Cortex of kidney (tissue), 1 donor: Measurements from ENCODE around the gene APLN.

ENCODE experiments used
- DNase-seq: peaks from one replicate; lab custom pipeline; 2025; lab: John Stamatoyannopoulos, UW

APLN gene

GRCh38 chrX:129640737-129641136 lies 14.0 kb downstream of the APLN start:
- DNase-seq = no peak

GRCh38 chrX:129638917-129639316 lies 15.8 kb downstream of the APLN start:
- DNase-seq = no peak

GRCh38 chrX:129637217-129638109 lies 17.3 kb downstream of the APLN start:
- DNase-seq = no peak

GRCh38 chrX:129636175-129636681 lies 18.5 kb downstream of the APLN start:
- no peak for DNase-seq

DNA sequence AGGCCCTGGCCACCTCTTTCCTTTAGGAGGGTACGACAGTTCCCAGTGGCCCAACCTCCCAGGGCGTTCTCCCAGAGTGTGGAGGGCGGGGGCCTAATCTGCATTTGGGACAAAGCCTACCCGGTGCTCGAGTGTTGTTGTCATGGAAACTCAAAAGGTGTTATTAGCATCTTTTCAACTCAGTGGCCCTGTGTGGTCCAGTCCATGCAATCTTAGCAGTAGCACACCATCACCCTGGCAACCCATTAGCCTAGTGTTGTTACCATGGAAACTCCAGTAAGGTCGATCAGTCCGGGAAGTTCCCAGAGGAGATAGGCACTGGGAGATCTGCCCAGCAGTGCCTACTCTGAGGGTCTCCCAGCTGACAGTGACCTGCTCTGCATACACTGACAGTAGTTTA lies 20.2 kb downstream of the APLN start:
- no peak for DNase-seq

DNA sequence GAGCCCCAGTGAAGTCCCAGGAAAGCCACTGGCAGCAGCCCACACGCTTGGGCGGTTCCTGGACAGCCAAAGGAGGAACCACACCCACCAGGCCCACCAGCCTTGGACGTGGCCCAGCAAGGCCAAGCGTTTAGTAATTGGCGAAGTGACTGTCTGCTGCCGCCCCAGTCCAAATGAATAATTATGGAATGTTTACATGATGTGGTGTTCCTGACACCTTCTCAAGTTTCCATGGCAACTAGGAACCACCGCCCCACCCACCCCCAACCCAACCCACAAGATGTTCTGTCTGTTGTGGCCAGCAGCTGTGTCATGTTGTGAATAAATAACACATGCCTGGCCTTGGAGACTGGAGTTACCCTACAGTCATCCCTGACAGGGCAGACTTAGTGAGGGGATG lies 22.3 kb downstream of the APLN start:
- DNase-seq = no peak

DNA sequence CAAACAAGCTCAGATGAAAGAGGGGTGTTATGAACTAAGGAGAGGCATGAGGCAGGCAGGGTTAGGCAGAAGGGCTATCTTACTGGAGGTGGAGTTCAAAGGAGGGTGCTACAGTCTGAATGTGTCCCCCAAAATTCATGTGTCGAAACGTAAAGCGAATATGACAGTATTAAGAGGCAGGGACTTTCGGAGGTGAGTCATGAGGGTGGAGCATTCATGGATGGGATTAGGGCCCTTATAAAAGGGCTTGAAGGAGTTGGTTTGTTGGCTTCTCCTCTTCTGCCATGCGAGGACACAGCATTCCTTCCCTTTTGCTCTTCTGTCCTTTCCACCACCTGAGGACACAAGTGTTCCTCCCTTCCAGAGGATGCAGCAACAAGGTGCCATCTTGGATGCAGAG lies 22.9 kb downstream of the APLN start:
- DNase-seq = no peak

DNA sequence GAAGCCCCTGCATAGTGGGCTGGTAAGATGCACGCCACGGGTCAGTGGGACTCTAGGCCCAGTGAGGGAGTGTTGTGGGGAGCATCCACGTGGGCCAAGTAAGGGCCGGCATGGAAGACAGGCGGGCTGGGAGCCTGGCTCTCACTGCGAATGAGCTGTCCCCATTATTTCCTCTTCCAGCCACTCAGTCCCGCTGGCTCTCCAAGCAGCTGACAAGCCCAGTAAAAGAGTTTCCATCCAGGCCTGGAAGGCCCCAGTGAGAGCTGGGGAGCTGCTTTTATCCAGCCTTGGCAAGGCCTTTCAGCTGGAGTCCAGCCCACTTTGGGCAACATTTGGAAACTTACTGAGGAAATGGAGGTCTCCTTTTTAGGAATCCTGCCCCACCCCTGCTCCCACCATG lies 24.9 kb downstream of the APLN start:
- no peak for DNase-seq

- DNase-seq = no peak
Observed at GRCh38 chrX:129626026-129626425, 28.7 kb downstream of the APLN start.

- no peak for DNase-seq
Observed at GRCh38 chrX:129622757-129623301, 31.9 kb downstream of the APLN start.

- no peak for DNase-seq
Observed at GRCh38 chrX:129618997-129619396, 35.8 kb downstream of the APLN start.

GRCh38 chrX:129617420-129617819 lies 37.3 kb downstream of the APLN start:
- DNase-seq = no peak

- DNase-seq = no peak
Observed at GRCh38 chrX:129614481-129615255, 40.1 kb downstream of the APLN start.

- no peak for DNase-seq
Observed at GRCh38 chrX:129613596-129613995, 41.2 kb downstream of the APLN start.

GRCh38 chrX:129612396-129612795 lies 42.4 kb downstream of the APLN start:
- no peak for DNase-seq

DNA sequence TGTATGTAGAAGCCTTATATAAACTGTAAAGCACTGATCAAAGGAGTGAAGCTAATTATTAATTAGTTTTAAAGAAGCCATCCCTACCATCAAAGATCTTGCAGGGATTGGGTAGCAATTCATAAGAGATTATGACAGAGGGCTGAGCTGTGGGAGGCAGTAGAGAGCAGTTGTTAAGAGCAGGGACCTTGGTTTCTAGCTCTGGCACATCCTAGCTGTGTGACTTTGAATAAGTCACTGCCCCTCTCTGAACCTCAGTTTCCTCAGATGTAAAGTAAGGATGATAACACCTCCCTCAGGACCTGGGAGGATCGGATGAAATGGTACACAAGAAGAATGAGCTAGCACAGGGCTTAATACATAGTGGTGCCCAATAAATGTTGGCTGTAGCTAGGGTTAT lies 45.4 kb downstream of the APLN start:
- no peak for DNase-seq

- no peak for DNase-seq
Observed at GRCh38 chrX:129608496-129608895, 46.3 kb downstream of the APLN start.

- no peak for DNase-seq
Observed at GRCh38 chrX:129606918-129607317, 47.8 kb downstream of the APLN start.

DNA sequence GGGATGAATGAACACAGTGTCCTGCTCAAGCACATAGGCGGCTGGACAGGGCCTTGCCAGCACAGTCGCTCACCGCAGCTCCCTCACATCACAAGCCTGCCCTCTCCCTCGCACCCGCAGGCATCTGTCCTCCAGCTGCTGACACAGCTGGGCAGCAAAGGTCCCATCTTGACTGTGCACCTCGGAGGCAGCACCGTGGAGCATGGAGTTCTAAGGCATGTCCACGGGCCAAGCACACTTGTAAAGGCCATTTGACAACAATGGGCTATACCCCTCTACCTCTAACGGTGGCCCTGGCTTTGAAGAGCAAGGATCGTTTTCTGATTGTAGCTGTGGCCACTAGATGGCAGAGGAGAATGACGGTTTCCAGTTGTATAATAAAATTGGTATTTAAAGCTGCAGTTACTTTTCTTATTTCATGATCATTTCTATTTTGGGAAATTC lies 53.8 kb downstream of the APLN start:
- no peak for DNase-seq

- DNase-seq = no peak
Observed at GRCh38 chrX:129599996-129600395, 54.8 kb downstream of the APLN start.

DNA sequence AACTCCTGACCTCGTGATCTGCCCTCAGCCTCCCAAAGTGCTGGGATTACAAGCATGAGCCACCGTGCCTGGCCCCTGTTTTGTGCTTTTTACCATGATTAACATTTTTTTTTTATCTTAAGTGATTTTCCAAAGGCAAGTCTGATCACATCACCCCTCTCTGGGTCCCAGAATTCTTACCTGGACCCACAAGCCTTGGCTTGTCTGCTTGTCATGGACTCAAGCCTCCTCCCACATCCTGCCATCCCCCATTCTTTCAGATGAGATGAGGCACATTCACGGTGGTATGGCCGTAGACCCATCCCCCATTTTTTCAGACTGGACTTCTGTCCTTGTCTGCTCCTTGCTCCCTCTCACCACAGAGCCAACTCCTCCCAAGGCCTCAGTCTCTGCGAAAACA lies 55.3 kb downstream of the APLN start:
- no peak for DNase-seq

- DNase-seq = no peak
Observed at GRCh38 chrX:129597905-129598304, 56.9 kb downstream of the APLN start.

- DNase-seq = no peak
Observed at GRCh38 chrX:129596077-129596476, 58.7 kb downstream of the APLN start.
